ENCODE data around the gene ADSS1.

DNA sequence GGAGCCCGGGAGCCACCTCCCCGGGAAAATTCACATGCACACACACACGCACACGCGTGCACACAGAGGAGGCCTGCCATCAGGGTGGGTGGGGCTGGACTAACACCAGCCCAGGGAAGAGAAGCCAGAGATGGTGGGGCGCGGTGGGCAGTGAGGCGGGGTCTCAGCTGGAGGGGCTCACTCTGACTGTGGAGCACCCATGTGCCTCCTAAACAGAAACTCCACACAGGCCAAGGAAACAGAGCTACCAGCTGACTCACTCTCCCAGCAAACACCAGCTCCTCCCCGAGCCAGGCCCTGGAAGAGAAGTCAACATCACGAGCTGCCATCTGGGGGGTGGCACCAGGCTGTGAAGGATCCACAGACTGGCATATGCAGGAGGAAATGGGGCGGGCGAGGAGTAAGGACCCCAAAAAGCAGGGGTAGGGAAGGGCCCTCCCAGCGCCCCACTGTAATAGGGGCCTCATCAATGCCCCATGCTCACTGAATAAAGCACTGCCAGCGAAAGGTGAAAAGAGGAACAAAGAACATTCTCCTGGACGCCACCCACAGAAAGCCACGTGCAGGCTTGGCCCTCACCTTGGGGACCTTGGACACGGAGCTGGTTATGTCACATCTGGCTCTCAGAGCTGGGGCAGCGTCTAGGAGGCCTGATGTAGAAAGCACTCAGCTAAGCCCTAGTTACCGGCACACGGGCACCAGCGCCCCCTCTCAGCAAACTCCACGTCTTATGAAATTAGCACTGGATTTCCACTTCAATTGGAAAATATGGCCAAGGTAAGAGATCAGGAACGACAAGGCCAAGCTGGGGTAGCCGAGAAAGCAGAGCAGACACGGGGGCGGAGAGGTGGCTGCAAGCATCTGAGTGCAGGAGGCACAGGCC is 43.0 kb upstream of the ADSS1 start:
- TF ChIP-seq POLR2A (IDR thresholded peaks at IDR 0.05; ENCODE audit: low read depth, low read length), result no peak
- TF ChIP-seq TAF1 (IDR thresholded peaks at IDR 0.05; ENCODE audit: low read depth, low read length), result no peak
